Fibroblast of mammary gland (primary cell): ENCODE measurements around the gene ANO8.

Experiments used
- DNase-seq: peaks from one replicate; pipeline ENCODE4 v3.0.0-alpha.2; 2010; ENCODE audit warnings: low read depth
- H3K4me3 ChIP-seq: 2 replicates; pipeline ENCODE4 v1.5.1; 2011; ENCODE audit warnings: low read depth, mild to moderate bottlenecking, low read length, moderate library complexity; ENCODE audit not compliant: control insufficient read depth
- TF ChIP-seq, protein P1 (sequence below): conservative IDR thresholded peaks from 2 replicates; pipeline ENCODE4 v1.5.1; 2011; ENCODE audit warnings: low read depth, low read length, inconsistent platforms; ENCODE audit not compliant: control insufficient read depth, insufficient read depth

ANO8 gene

DNA sequence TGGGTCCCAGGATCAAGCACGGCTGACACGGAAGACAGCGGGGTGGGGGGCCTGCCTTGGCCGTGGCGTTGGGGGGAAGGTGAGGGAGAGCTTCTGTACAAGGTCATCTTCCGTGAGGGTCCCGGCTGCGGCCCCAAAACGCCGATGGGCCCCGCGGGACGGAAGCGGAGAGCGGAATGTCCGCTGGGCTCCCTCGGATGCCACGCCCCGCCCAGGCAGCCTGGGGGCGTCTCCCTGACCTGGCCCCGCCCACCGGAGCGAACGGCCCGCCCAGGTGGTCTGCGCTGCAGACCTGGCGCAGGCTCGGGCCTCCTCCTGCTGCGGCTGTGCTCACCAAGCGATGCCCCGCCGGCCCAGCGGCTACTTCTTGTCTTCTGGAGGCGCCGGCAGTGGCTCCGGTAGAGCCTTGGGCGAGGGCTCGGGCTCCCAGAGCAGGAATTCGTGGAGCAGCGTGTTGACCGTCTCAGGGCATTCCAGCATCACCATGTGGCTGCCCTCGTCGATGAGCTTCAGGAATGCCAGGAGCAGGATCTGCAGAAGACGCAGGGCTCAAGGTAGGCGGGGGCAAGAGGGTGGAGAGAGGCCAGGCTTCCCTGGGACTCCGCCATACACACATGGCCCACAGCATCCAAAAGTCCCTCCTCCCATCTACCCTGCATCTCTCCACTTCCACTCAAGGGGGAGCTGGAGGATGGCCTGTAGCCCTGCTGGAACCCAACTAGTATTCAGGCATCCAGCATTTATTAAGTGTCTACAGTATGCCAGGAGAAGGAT lies 42.2 kb downstream of the ANO8 start:
- peak overlapping the region; percentile 69 for H3K4me3 ChIP-seq
- peak; percentile 91 for DNase-seq
- TF ChIP-seq, protein P1, sequence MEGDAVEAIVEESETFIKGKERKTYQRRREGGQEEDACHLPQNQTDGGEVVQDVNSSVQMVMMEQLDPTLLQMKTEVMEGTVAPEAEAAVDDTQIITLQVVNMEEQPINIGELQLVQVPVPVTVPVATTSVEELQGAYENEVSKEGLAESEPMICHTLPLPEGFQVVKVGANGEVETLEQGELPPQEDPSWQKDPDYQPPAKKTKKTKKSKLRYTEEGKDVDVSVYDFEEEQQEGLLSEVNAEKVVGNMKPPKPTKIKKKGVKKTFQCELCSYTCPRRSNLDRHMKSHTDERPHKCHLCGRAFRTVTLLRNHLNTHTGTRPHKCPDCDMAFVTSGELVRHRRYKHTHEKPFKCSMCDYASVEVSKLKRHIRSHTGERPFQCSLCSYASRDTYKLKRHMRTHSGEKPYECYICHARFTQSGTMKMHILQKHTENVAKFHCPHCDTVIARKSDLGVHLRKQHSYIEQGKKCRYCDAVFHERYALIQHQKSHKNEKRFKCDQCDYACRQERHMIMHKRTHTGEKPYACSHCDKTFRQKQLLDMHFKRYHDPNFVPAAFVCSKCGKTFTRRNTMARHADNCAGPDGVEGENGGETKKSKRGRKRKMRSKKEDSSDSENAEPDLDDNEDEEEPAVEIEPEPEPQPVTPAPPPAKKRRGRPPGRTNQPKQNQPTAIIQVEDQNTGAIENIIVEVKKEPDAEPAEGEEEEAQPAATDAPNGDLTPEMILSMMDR: peak; percentile 88

DNA sequence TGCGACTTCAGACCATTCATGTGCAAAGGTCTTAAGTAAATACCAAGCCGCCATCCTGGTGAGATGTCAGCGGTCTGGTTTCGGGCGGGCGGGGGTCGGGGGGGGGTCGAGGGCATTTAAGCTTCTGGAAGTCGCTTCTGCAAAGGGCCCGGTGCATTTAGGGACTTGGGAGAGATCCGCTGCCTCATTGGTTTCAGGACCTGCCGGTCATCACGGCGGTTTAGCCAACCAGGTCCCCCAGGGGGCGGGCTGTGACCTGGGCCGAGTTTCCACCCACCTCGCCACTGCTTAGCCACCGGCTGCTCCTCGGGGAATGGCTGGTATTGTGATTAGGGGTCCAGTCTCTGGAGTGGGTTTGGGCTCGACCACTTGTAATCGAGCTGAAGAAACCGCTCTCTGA lies 45.2 kb downstream of the ANO8 start:
- DNase-seq: peak; percentile 93
- H3K4me3 ChIP-seq: no peak overlapping the region
- TF ChIP-seq, protein P1: no peak

DNA sequence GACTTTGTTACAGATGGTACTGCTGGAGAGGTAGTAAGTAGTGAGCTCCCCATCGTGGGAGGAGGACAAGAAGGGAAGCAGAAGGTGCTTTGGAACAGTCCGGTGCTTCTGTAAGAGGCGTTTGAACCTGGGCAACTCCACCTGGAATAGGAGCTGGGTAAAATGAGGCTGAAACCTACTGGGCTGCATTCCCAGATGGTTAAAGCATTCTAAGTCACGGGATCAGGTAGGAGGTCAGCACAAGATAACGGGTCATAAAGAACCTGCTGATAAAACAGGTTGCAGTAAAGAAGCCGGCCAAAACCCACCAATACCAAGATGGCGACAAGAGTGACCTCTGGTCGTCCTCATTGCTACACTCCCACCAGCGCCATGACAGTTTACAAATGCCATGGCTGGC lies 47.9 kb downstream of the ANO8 start:
- TF ChIP-seq, protein P1: no peak
- no peak for DNase-seq
- H3K4me3 ChIP-seq: no peak overlapping the region

DNA sequence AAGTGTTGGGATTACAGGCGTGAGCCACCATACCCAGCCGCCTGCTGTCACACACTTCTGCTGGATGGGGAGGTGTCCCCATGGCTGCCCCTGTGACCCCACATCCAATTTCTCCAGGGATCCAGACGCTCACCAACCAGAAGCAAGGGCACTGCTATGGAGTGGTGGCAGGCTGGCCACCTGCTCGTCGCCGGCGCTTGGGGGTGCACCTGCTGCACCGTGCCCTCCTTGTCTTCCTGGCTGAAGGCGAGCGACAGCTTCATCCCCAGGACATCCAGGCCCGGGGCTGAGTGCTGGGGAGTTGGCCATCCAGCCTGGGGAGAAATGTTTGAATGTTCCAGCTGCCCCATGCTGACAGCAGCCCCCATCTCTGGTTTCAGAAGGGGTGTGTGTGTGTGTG lies 48.4 kb downstream of the ANO8 start:
- TF ChIP-seq, protein P1: no peak
- no peak overlapping the region for H3K4me3 ChIP-seq
- DNase-seq: no peak

DNA sequence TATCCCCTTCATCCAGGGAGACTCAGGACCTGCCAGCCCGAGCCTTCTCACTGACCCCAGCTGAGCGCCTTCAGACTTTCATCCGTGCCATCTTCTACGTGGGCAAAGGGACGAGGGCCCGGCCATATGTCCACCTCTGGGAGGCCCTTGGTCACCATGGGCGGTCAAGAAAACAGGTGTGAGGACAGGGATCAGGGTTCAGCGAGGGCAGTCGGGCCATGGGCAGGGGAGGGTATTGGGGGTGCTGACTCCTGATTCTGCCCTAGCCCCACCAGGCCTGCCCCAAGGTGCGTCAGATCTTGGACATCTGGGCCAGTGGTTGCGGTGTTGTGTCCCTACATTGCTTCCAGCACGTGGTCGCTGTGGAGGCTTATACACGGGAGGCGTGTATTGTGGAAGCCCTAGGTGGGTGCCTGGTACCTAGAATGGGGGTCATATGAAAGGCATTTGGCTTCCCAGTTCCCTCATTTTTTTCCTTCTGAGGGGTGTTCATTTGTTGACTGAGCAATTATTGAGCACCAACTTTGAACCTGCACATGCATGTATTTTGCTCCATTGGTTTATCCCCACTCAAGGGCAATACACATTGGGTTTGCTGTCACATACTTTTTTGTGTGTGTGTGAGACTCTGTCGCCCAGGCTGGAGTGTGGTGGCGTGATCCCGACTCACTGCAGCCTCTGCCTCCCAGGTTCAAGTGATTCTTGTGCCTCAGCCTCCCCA lies 49.1 kb downstream of the ANO8 start:
- TF ChIP-seq, protein P1: no peak
- DNase-seq: no peak
- H3K4me3 ChIP-seq: no peak overlapping the region

DNA sequence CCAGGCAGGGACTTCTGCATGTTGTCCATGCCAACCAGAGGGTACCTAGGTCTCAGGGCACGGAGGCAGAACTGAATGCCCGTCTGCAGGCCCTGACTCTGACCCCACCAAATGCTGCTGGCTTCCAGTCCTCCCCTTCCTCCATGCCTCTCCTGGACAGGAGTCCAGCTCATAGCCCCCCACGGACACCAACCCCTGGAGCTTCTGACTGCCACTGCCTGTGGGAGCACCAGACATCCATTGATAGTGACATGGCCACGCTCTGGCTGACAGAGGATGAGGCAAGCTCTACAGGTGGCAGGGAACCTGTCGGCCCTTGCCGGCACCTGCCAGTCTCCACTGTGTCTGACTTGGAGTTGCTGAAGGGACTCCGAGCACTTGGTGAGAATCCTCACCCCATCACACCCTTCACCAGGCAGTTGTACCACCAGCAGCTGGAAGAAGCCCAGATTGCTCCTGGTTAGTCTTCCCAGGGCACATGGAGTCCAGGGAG lies 51.1 kb downstream of the ANO8 start:
- TF ChIP-seq, protein P1: no peak

More for the DNA sequence above, 51.1 kb downstream of the ANO8 start:
- H3K4me3 ChIP-seq: no peak overlapping the region
- DNase-seq: no peak
